HL-60 (cell line): ENCODE results near the gene ASTN2.

Experiments used
- DNase-seq, 2 experiments: peaks; one replicate each; pipeline ENCODE4 v3.0.0-alpha.2; 2010 to 2020; ENCODE audit warnings: low read depth in 1 of 2, low spot score in 1 of 2
- H3K27ac ChIP-seq: fragments of 250-450 bp; sonication (Bioruptor Pico); replicated peaks from 2 replicates; pipeline ENCODE4 v1.5.1; 2020; ENCODE audit warnings: mild to moderate bottlenecking, moderate library complexity
- H3K27me3 ChIP-seq: fragments of 250-450 bp; sonication (Bioruptor Pico); 2 replicates; pipeline ENCODE4 v1.5.1; 2021; ENCODE audit warnings: mild to moderate bottlenecking, moderate library complexity; ENCODE audit not compliant: insufficient read depth, poor library complexity, severe bottlenecking
- H3K4me3 ChIP-seq: replicated peaks from 2 replicates; pipeline ENCODE4 v1.5.1; 2011; ENCODE audit warnings: mild to moderate bottlenecking, control low read depth, low read length; ENCODE audit not compliant: insufficient read depth
- CTCF ChIP-seq: IDR thresholded peaks from one replicate; pipeline ENCODE4 v1.5.1; 2011; ENCODE audit warnings: low read length, control low read depth, inconsistent platforms; ENCODE audit not compliant: insufficient read depth
- GABPA ChIP-seq: IDR thresholded peaks from 2 replicates; pipeline ENCODE4 v1.6.1; 2012; ENCODE audit warnings: low read depth
- POLR2AphosphoS5 ChIP-seq: IDR thresholded peaks from 2 replicates; pipeline ENCODE4 v1.6.1; 2012; ENCODE audit warnings: low read depth
- REST ChIP-seq: IDR thresholded peaks from 2 replicates; pipeline ENCODE4 v1.6.1; 2012; ENCODE audit warnings: low read depth; ENCODE audit not compliant: insufficient replicate concordance
- SPI1 ChIP-seq: IDR thresholded peaks from 2 replicates; pipeline ENCODE4 v1.6.1; 2012; ENCODE audit warnings: low read depth, mild to moderate bottlenecking, borderline replicate concordance

The ASTN2 gene

GRCh38 chr9:116419181-116419580 is 995.7 kb downstream of the ASTN2 start:
- Histone ChIP-seq H3K27me3 (no peaks in the 10 kb centered on the region), H3K4me3 (no peak overlapping the region), H3K27ac (no peak overlapping the region)
- no peak for DNase-seq
- TF ChIP-seq REST (no peak), CTCF (no peak), POLR2AphosphoS5 (no peak), SPI1 (no peak), GABPA (no peak)

DNA sequence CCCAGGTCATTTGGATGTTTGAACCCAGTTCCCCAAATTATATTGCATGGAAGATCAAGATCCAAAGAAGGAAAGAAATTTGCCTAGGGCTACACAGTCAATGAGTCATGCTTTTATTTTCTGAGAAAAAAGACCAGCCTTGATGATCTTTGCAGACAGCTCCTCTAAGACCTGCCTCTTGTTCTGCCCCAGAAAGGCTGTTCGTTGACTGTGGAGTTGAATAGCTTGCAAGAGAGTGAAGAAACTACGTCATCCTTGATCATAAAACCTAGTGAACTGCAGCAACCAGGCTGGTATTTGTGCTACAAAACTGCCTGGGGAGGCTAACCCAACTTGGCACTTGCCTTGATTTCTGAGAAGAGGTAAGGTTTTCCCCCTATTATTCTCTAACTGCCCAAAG is 997.4 kb downstream of the ASTN2 start:
- no peak for DNase-seq
- Histone ChIP-seq H3K4me3 (no peak overlapping the region), H3K27me3 (no peaks in the 10 kb centered on the region), H3K27ac (no peak overlapping the region)
- TF ChIP-seq CTCF (no peak), REST (no peak), GABPA (no peak), POLR2AphosphoS5 (no peak), SPI1 (no peak)

GRCh38 chr9:116416421-116416820 is 998.4 kb downstream of the ASTN2 start:
- no peak overlapping the region for H3K4me3 ChIP-seq
- H3K27me3 ChIP-seq, result no peaks in the 10 kb centered on the region
- H3K27ac ChIP-seq, result no peak overlapping the region
- no peak for TF ChIP-seq POLR2AphosphoS5
- TF ChIP-seq REST, result no peak
- no peak for TF ChIP-seq GABPA
- no peak for TF ChIP-seq CTCF
- no peak for TF ChIP-seq SPI1
- DNase-seq, result no peak
